ENCODE measurements around the gene GOLGA8N.

GOLGA8N gene

GRCh38 chr15:32649342-32649741, 56.1 kb downstream of the GOLGA8N start:
- in situ Hi-C loops (cut with MboI; ENCODE audit: low sequenced_read_pairs): no loop called here

GRCh38 chr15:32651229-32651837, 58.1 kb downstream of the GOLGA8N start:
- in situ Hi-C loops (cut with MboI; ENCODE audit: low sequenced_read_pairs): loop anchor here (25.0 kb wide), 1 partner anchor 286 kb away; no protein-coding TSS in a partner anchor

GRCh38 chr15:32652178-32652577, 58.9 kb downstream of the GOLGA8N start:
- in situ Hi-C loops (cut with MboI; ENCODE audit: low sequenced_read_pairs): loop anchor here (25.0 kb wide), 1 partner anchor 285 kb away; no protein-coding TSS in a partner anchor

- in situ Hi-C loops (cut with MboI; ENCODE audit: low sequenced_read_pairs): loop anchor here (25.0 kb wide), 1 partner anchor 281 kb away; no protein-coding TSS in a partner anchor
Observed at GRCh38 chr15:32656091-32656490, 62.8 kb downstream of the GOLGA8N start.

- in situ Hi-C loops (cut with MboI; ENCODE audit: low sequenced_read_pairs): loop anchor here (25.0 kb wide), 1 partner anchor 281 kb away; no protein-coding TSS in a partner anchor
Observed at GRCh38 chr15:32656496-32656895, 63.2 kb downstream of the GOLGA8N start.

All from HL-60/S4 treated with phorbol 12-myristate 13-acetate at 8.2 ng/mL for 4 days and 3 days (cell line).